Heart left ventricle (tissue), 16 donors: ENCODE measurements around the gene MGAT4A. TPM values are rescaled to one million over a fixed set of nuclear protein-coding genes. Genes with fewer than 3 reads are reported as not detected.

Experiments used
- ATAC-seq, 4 donors: fragments of 200-7000 bp; cut with Tn5 transposase; one replicate each; pipeline ENCODE4 v1.9.1; 2020 to 2022; ENCODE audit warnings: moderate library complexity in 4 of 4, mild to moderate bottlenecking in 3 of 4, moderate number of reproducible peaks in 1 of 4
- DNase-seq, 5 donors: peaks; one replicate each; pipeline ENCODE4 v3.0.0-alpha.2; 2020
- H3K27ac ChIP-seq, 12 donors: fragments of 200-600 bp; sonication (generic) in 4 of 12; one replicate each; pipeline versions ENCODE4 v1.5.0 to v1.8.0; 2016 to 2022; ENCODE audit warnings: mild to moderate bottlenecking in 2 of 12
- H3K27me3 ChIP-seq, 9 donors: fragments of 200-600 bp; sonication (generic) in 2 of 9; one replicate each; pipeline versions ENCODE4 v1.5.1 to v1.8.0; 2016 to 2022; ENCODE audit warnings: mild to moderate bottlenecking in 3 of 9
- H3K36me3 ChIP-seq, 9 donors: fragments of 200-600 bp; sonication (generic) in 2 of 9; one replicate each; pipeline versions ENCODE4 v1.5.0 to v1.8.0; 2018 to 2022; ENCODE audit warnings: mild to moderate bottlenecking in 2 of 9
- H3K4me1 ChIP-seq, 12 donors: fragments of 200-600 bp; sonication (generic) in 4 of 12; one replicate each; pipeline versions ENCODE4 v1.5.0 to v1.8.0; 2016 to 2022; ENCODE audit warnings: mild to moderate bottlenecking in 3 of 12
- H3K4me3 ChIP-seq, 12 donors: fragments of 200-600 bp; sonication (generic) in 4 of 12; one replicate each; pipeline versions ENCODE4 v1.5.0 to v1.8.0; 2017 to 2022; ENCODE audit warnings: mild to moderate bottlenecking in 9 of 12, moderate library complexity in 4 of 12
- H3K9me3 ChIP-seq, 12 donors: fragments of 200-600 bp; sonication (generic) in 4 of 12; one replicate each; pipeline versions ENCODE4 v1.5.0 to v1.8.0; 2016 to 2022; ENCODE audit warnings: mild to moderate bottlenecking in 1 of 12
- CTCF ChIP-seq, 12 donors: fragments of 200-600 bp; sonication (generic) in 4 of 12; IDR thresholded peaks; one replicate each; pipeline versions ENCODE4 v1.5.0 to v1.8.0; 2018 to 2022; ENCODE audit warnings: antibody characterized with exemption in 12 of 12, mild to moderate bottlenecking in 5 of 12
- POLR2A ChIP-seq, 2 donors: fragments of 450-650 bp; IDR thresholded peaks; one replicate each; pipeline ENCODE4 v1.6.1; 2017; ENCODE audit warnings: antibody characterized with exemption in 2 of 2, mild to moderate bottlenecking in 2 of 2, moderate library complexity in 2 of 2
- WGBS, 4 donors: extraction: QIAGEN DNeasy Blood & Tissue Kit in 2 of 4; methylation state at CpG; one replicate each; pipeline versions ENCODE4 v1.1.5 to v1.1.7; 2013 to 2018; 5-methylcytosine and 5-hydroxymethylcytosine counted together
- intact Hi-C, 10 donors: fragments of 100-400 bp; cut with DNase I; formaldehyde crosslinking; loops; one replicate each; pipeline versions ENCODE4 v1.11.1 to v1.14.2; 2022
- polyA plus RNA-seq, 2 donors: library from polyadenylated mRNA; stranded (reverse); fragments of 200-250 nt; gene quantifications; one replicate each; pipeline ENCODE4 v1.2.3, GENCODE V29; 2013
- total RNA-seq, 9 donors: library from RNA; depleted of rRNA in 2 of 9; stranded (reverse); fragments of >200 nt in 2 of 9; fragmentation: NEBNext Ultra II Directional in 3 of 9; extraction: Animal tissue kit (Norgen Biotek cat#: 25700) in 3 of 9; gene quantifications; one replicate each; pipeline versions ENCODE4 v1.1.0 to v1.2.4, GENCODE V29; 2016 to 2023
- donor health status: ischemic (EF 13 %, LVEDD 7.1; RV severe dilation, severe dysfunction).
- donor health status: healthy with polysubstance abuse.
- donor health status: DM: no; HTN: yes; CAD: no.
- donor health status: DM: no; HTN: no; CAD: no.
- donor health status: ischemic (EF 25% LVEDD 6.9; RV normal size, moderate dysfunction).
- donor health status: ischemic (EF 25% LVEDD 5.7; RV mildly dilated, moderate dysfunction).
- donor health status: healthy.
- donor health status: DM: yes; HTN: yes; CAD: no.
- donor health status: ischemic (EF 35%, LVEDD 5.7; RV mildly dilated, moderate dysfunction).
- donor health status: nonischemic (EF 11% LVEDD 7.7; RV severe dilation, severe dysfunction).
- donor health status: DM: yes; HTN: yes; CAD: no.
- donor health status: PGD.
- donor health status: ischemic (EF 29% LVEDD 5.4; RV normal size, mild dysfunction).
- donor health status: nonischemic (EF 23%, LVEDD 6.1; RV moderate dilation, normal function).

Gene MGAT4A
- total and polyA plus RNA-seq, 11 donors: 4.2 to 45.0 (median 17.7) TPM

- ATAC-seq: no peak
- WGBS, 4 donors: 44 to 60% (median 51%) methylated on average over 2 of the region's 2 CpGs
- intact Hi-C loops: loop anchor here in 9 of 10 donors (5.0 to 10.0 kb wide), 7 partner anchors 80 to 102 kb away; no protein-coding TSS in a partner anchor
- no peak for DNase-seq
- no peak overlapping the region for H3K4me3 ChIP-seq
- peaks cover 0 to 48% (median 6%) of the 10 kb centered on the region in 12 donors for H3K4me1 ChIP-seq
- H3K9me3 ChIP-seq: no peaks in the 10 kb centered on the region
- TF ChIP-seq POLR2A (IDR thresholded peaks at IDR 0.05) (no peak), CTCF (IDR thresholded peaks at IDR 0.05) (no peak)
- H3K27me3 ChIP-seq: no peaks in the 10 kb centered on the region
- H3K36me3 ChIP-seq: no peaks in the 10 kb centered on the region
- H3K27ac ChIP-seq: peak overlapping the region in 2 of 12 donors; percentile 9 to 84
Measured at GRCh38 chr2:98734823-98735260, 3.9 kb upstream of the MGAT4A start.

- ATAC-seq (no peak), DNase-seq (no peak)
- Histone ChIP-seq H3K27me3 (no peaks in the 10 kb centered on the region), H3K4me1 (peaks cover 0 to 55% (median 8%) of the 10 kb centered on the region in 12 donors), H3K27ac (peak overlapping the region in 2 of 12 donors; percentile 9 to 84), H3K4me3 (no peak overlapping the region), H3K9me3 (no peaks in the 10 kb centered on the region), H3K36me3 (no peaks in the 10 kb centered on the region)
- 67 to 89% (median 72%) methylated on average over 3 of the region's 3 CpGs for WGBS, 4 donors
- no peak for TF ChIP-seq CTCF (IDR thresholded peaks at IDR 0.05)
- intact Hi-C loops: loop anchor here in 9 of 10 donors (5.0 to 10.0 kb wide), 7 partner anchors 79 to 103 kb away; no protein-coding TSS in a partner anchor
Measured at GRCh38 chr2:98734162-98734561, 3.2 kb upstream of the MGAT4A start.

- ATAC-seq (no peak), DNase-seq (no peak)
- H3K4me1 ChIP-seq: peaks cover 0 to 70% (median 18%) of the 10 kb centered on the region in 12 donors
- TF ChIP-seq CTCF (IDR thresholded peaks at IDR 0.05) (no peak), POLR2A (IDR thresholded peaks at IDR 0.05) (no peak)
- H3K27me3 ChIP-seq: no peaks in the 10 kb centered on the region
- no peaks in the 10 kb centered on the region for H3K9me3 ChIP-seq
- intact Hi-C loops: loop anchor here in 9 of 10 donors (2.0 to 10.0 kb wide), 8 partner anchors 78 to 105 kb away; no protein-coding TSS in a partner anchor
- WGBS, 4 donors: 75 to 87% (median 80%) methylated on average over 8 of the region's 8 CpGs
- H3K4me3 ChIP-seq: peak overlapping the region in 7 of 12 donors; percentile 64 to 98 (median 85)
- H3K36me3 ChIP-seq: no peaks in the 10 kb centered on the region
- H3K27ac ChIP-seq: peak overlapping the region in 5 of 12 donors; percentile 89 to 95 (median 94)
Measured at GRCh38 chr2:98732430-98733051, 1.6 kb upstream of the MGAT4A start.

GRCh38 chr2:98731894-98732349 lies 990 bp upstream of the MGAT4A start:
- DNase-seq (no peak), ATAC-seq (no peak)
- TF ChIP-seq CTCF (IDR thresholded peaks at IDR 0.05): no peak
- TF ChIP-seq POLR2A (IDR thresholded peaks at IDR 0.05): no peak
- intact Hi-C loops: loop anchor here in 9 of 10 donors (2.0 to 10.0 kb wide), 9 partner anchors 77 to 105 kb away; no protein-coding TSS in a partner anchor
- H3K9me3 ChIP-seq: no peaks in the 10 kb centered on the region
- peak overlapping the region in 11 of 12 donors; percentile 89 to 97 (median 94) for H3K27ac ChIP-seq
- H3K4me1 ChIP-seq: peaks cover 4 to 77% (median 24%) of the 10 kb centered on the region in 12 donors
- H3K4me3 ChIP-seq: peak overlapping the region; percentile 53 to 98 (median 84)
- H3K27me3 ChIP-seq: no peaks in the 10 kb centered on the region
- 50 to 54% (median 52%) methylated on average over 6 of the region's 6 CpGs for WGBS, 4 donors
- no peaks in the 10 kb centered on the region for H3K36me3 ChIP-seq
